Medulla oblongata (tissue), 1 donor: ENCODE data around the gene CAMSAP3.

Source experiments
- DNase-seq: peaks from one replicate; pipeline ENCODE4 v3.0.0-alpha.2; 2015; ENCODE audit errors: extremely low spot score

Gene CAMSAP3

GRCh38 chr19:7578127-7578526 is 17.5 kb upstream of the CAMSAP3 start:
- no peak for DNase-seq

GRCh38 chr19:7579182-7579581 is 16.5 kb upstream of the CAMSAP3 start:
- DNase-seq, result no peak

GRCh38 chr19:7582446-7582845 is 13.2 kb upstream of the CAMSAP3 start:
- DNase-seq, result no peak

GRCh38 chr19:7589822-7590221 is 5.8 kb upstream of the CAMSAP3 start:
- DNase-seq, result no peak

- no peak for DNase-seq
These were observed 5.4 kb upstream of the CAMSAP3 start for GRCh38 chr19:7590256-7590655.

- DNase-seq, result no peak
These were observed 711 bp downstream of the CAMSAP3 start for GRCh38 chr19:7596211-7596937.

- DNase-seq, result no peak
These were observed 2.0 kb downstream of the CAMSAP3 start for GRCh38 chr19:7597689-7598088.

- DNase-seq, result no peak
These were observed 2.5 kb downstream of the CAMSAP3 start for GRCh38 chr19:7598180-7598579.

- DNase-seq, result no peak
These were observed 5.1 kb downstream of the CAMSAP3 start for GRCh38 chr19:7600721-7601120.

GRCh38 chr19:7602240-7602934 is 6.7 kb downstream of the CAMSAP3 start:
- no peak for DNase-seq

GRCh38 chr19:7602935-7603497 is 7.4 kb downstream of the CAMSAP3 start:
- no peak for DNase-seq

GRCh38 chr19:7603919-7604318 is 8.3 kb downstream of the CAMSAP3 start:
- DNase-seq, result no peak

- no peak for DNase-seq
These were observed 10.0 kb downstream of the CAMSAP3 start for GRCh38 chr19:7605490-7606222.

GRCh38 chr19:7606289-7606688 is 10.6 kb downstream of the CAMSAP3 start:
- DNase-seq, result no peak

- no peak for DNase-seq
These were observed 11.7 kb downstream of the CAMSAP3 start for GRCh38 chr19:7607212-7607873.

GRCh38 chr19:7607874-7608560 is 12.4 kb downstream of the CAMSAP3 start:
- DNase-seq, result no peak

GRCh38 chr19:7610491-7611240 is 15.0 kb downstream of the CAMSAP3 start:
- no peak for DNase-seq

GRCh38 chr19:7611541-7612279 is 16.0 kb downstream of the CAMSAP3 start:
- DNase-seq, result no peak
